Measurements from ENCODE around the gene SLC38A3.
"Not testable (repeated sequence)": the region's sequence is repeated elsewhere in the genome, so short reads cannot be mapped to it uniquely, and the experiment has no call there.

The SLC38A3 gene

GRCh38 chr3:50260942-50261441 lies 55.9 kb downstream of the SLC38A3 start:
- peak overlapping the region; percentile 57 for H3K4me3 ChIP-seq (ENCODE audit: low read depth, low read length)
- DNase-seq (ENCODE audit: low read depth) = no peak

GRCh38 chr3:50261505-50261904 lies 56.4 kb downstream of the SLC38A3 start:
- H3K4me3 ChIP-seq (ENCODE audit: low read depth, low read length) = no peak overlapping the region
- DNase-seq (ENCODE audit: low read depth) = no peak

- H3K4me3 ChIP-seq (ENCODE audit: low read depth, low read length); DNase-seq (ENCODE audit: low read depth): not testable (repeated sequence)
Observed at GRCh38 chr3:50262200-50262599, 57.1 kb downstream of the SLC38A3 start.

GRCh38 chr3:50262778-50263177 lies 57.7 kb downstream of the SLC38A3 start:
- H3K4me3 ChIP-seq (ENCODE audit: low read depth, low read length) = no peak overlapping the region
- no peak for DNase-seq (ENCODE audit: low read depth)

GRCh38 chr3:50263478-50264382 lies 58.7 kb downstream of the SLC38A3 start:
- H3K4me3 ChIP-seq (ENCODE audit: low read depth, low read length) = no peak overlapping the region
- DNase-seq (ENCODE audit: low read depth) = no peak

GRCh38 chr3:50264383-50264963 lies 59.4 kb downstream of the SLC38A3 start:
- peak; percentile 79 for DNase-seq (ENCODE audit: low read depth)
- H3K4me3 ChIP-seq (ENCODE audit: low read depth, low read length) = no peak overlapping the region

GRCh38 chr3:50264964-50265485 lies 60.0 kb downstream of the SLC38A3 start:
- H3K4me3 ChIP-seq (ENCODE audit: low read depth, low read length) = no peak overlapping the region
- DNase-seq (ENCODE audit: low read depth) = no peak

GRCh38 chr3:50265571-50265970 lies 60.5 kb downstream of the SLC38A3 start:
- H3K4me3 ChIP-seq (ENCODE audit: low read depth, low read length) = no peak overlapping the region
- no peak for DNase-seq (ENCODE audit: low read depth)

GRCh38 chr3:50266017-50266416 lies 60.9 kb downstream of the SLC38A3 start:
- no peak overlapping the region for H3K4me3 ChIP-seq (ENCODE audit: low read depth, low read length)
- no peak for DNase-seq (ENCODE audit: low read depth)

- H3K4me3 ChIP-seq (ENCODE audit: low read depth, low read length) = peak overlapping the region; percentile 53
Observed at GRCh38 chr3:50266836-50267235, 61.8 kb downstream of the SLC38A3 start.

GRCh38 chr3:50267280-50267913 lies 62.3 kb downstream of the SLC38A3 start:
- DNase-seq (ENCODE audit: low read depth) = no peak
- peak overlapping the region; percentile 53 for H3K4me3 ChIP-seq (ENCODE audit: low read depth, low read length)

More at GRCh38 chr3:50266836-50267235, 61.8 kb downstream of the SLC38A3 start:
- no peak for DNase-seq (ENCODE audit: low read depth)

- no peak for DNase-seq (ENCODE audit: low read depth)
- no peak overlapping the region for H3K4me3 ChIP-seq (ENCODE audit: low read depth, low read length)
Observed at GRCh38 chr3:50268276-50268675, 63.2 kb downstream of the SLC38A3 start.

GRCh38 chr3:50268703-50269451 lies 63.8 kb downstream of the SLC38A3 start, which contains the start of gene SEMA3B:
TSS of gene SEMA3B (plus strand) at chr3:50269147. CDS start at chr3:50269241, 94 bp downstream.
- DNase-seq (ENCODE audit: low read depth) = no peak
- H3K4me3 ChIP-seq (ENCODE audit: low read depth, low read length) = peak within 1 kb of the TSS; percentile 53

GRCh38 chr3:50269460-50269859 lies 64.4 kb downstream of the SLC38A3 start:
- H3K4me3 ChIP-seq (ENCODE audit: low read depth, low read length) = no peak overlapping the region
- DNase-seq (ENCODE audit: low read depth) = no peak

- no peak overlapping the region for H3K4me3 ChIP-seq (ENCODE audit: low read depth, low read length)
- no peak for DNase-seq (ENCODE audit: low read depth)
Observed at GRCh38 chr3:50269977-50270413, 64.9 kb downstream of the SLC38A3 start.

- no peak for DNase-seq (ENCODE audit: low read depth)
- no peak overlapping the region for H3K4me3 ChIP-seq (ENCODE audit: low read depth, low read length)
Observed at GRCh38 chr3:50270422-50271224, 65.6 kb downstream of the SLC38A3 start.

Data from skeletal muscle cell (primary cell).